B cell (primary cell): Measurements from ENCODE around the gene KRT27.

ENCODE experiments used
- EZH2 ChIP-seq: IDR thresholded peaks from 2 replicates; pipeline ENCODE4 v1.6.1; 2012; ENCODE audit warnings: borderline replicate concordance, low read depth, mild to moderate bottlenecking, moderate library complexity, low read length; ENCODE audit not compliant: insufficient read depth, poor library complexity, severe bottlenecking
- TF ChIP-seq, protein P1 (sequence below): fragments of 200-600 bp; IDR thresholded peaks from one replicate; pipeline ENCODE4 v1.8.0; 2022; ENCODE audit warnings: antibody characterized with exemption, mild to moderate bottlenecking

DNA sequence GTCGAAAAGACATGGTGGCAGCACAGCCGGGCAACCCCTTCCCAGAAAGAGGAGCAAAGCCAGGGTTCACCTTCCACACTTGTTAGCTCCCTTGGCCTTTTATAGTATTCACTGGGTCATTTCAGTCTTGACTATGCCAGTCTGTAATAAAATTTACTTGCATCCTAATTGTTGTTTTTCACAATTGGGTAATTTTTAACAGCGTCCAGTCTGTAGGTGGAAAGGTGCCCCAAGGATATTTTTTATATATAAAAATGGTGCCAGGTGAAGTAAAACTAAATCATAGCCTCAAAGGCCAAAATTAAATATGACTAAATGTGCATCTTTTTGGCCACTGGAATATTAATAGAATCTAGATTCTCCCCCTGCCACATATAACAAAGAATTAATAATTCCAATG, 10.2 kb downstream of the KRT27 start, which contains the start of gene KRT26:
- TF ChIP-seq, protein P1, sequence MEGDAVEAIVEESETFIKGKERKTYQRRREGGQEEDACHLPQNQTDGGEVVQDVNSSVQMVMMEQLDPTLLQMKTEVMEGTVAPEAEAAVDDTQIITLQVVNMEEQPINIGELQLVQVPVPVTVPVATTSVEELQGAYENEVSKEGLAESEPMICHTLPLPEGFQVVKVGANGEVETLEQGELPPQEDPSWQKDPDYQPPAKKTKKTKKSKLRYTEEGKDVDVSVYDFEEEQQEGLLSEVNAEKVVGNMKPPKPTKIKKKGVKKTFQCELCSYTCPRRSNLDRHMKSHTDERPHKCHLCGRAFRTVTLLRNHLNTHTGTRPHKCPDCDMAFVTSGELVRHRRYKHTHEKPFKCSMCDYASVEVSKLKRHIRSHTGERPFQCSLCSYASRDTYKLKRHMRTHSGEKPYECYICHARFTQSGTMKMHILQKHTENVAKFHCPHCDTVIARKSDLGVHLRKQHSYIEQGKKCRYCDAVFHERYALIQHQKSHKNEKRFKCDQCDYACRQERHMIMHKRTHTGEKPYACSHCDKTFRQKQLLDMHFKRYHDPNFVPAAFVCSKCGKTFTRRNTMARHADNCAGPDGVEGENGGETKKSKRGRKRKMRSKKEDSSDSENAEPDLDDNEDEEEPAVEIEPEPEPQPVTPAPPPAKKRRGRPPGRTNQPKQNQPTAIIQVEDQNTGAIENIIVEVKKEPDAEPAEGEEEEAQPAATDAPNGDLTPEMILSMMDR, result no peak
- no peak for TF ChIP-seq EZH2
